GM12874 (cell line): ENCODE data around the gene SERTAD1.
A peak's percentile ranks its signal among the peaks of the same experiment; 100 is the strongest.

Source experiments
- CTCF ChIP-seq: IDR thresholded peaks from 2 replicates; pipeline ENCODE4 v1.5.1; 2011; ENCODE audit warnings: low read depth, mild to moderate bottlenecking, control low read depth, low read length, moderate library complexity; ENCODE audit not compliant: insufficient read depth

SERTAD1 gene

GRCh38 chr19:40420766-40421765, 4.7 kb downstream of the SERTAD1 start:
- TF ChIP-seq CTCF: peak; percentile 99

- TF ChIP-seq CTCF: no peak
These were observed 5.4 kb downstream of the SERTAD1 start for GRCh38 chr19:40420451-40420765.

GRCh38 chr19:40419780-40420179, 6.0 kb downstream of the SERTAD1 start:
- no peak for TF ChIP-seq CTCF

GRCh38 chr19:40419066-40419612, 6.7 kb downstream of the SERTAD1 start:
- no peak for TF ChIP-seq CTCF

- no peak for TF ChIP-seq CTCF
These were observed 7.8 kb downstream of the SERTAD1 start for GRCh38 chr19:40418040-40418439.

GRCh38 chr19:40417643-40417981, 8.2 kb downstream of the SERTAD1 start:
- TF ChIP-seq CTCF: no peak

GRCh38 chr19:40416918-40417642, 8.7 kb downstream of the SERTAD1 start:
- TF ChIP-seq CTCF: no peak
